Measurements from ENCODE around the gene SRRM2. TPM values are rescaled to one million over a fixed set of nuclear protein-coding genes. Genes with fewer than 3 reads are reported as not detected.

Gene SRRM2
- total RNA-seq, 2 donors from 2014 or later, result 476 to 541 TPM

- no peak for TF ChIP-seq CTCF (IDR thresholded peaks at IDR 0.05)
- Histone ChIP-seq H3K27ac (no peak overlapping the region), H3K9me3 (no peaks in the 10 kb centered on the region), H3K27me3 (replicated peaks; ENCODE audit: insufficient read depth) (no peaks in the 10 kb centered on the region), H3K36me3 (peaks cover 14% of the 10 kb centered on the region), H3K4me3 (no peak overlapping the region), H3K4me1 (ENCODE audit: control insufficient read depth in 1 of 2, low read depth in 2 of 2) (peaks cover 0 to 6% of the 10 kb centered on the region in 2 donors)
- ATAC-seq (ENCODE audit: insufficient number of reproducible peaks, low FRiP score, low read depth), result no peak
- no peak for DNase-seq (ENCODE audit: low spot score)
Observed at GRCh38 chr16:2712063-2712441, 40.4 kb upstream of the SRRM2 start.

- ATAC-seq (ENCODE audit: insufficient number of reproducible peaks, low FRiP score, low read depth) (no peak), DNase-seq (ENCODE audit: low spot score) (no peak)
- H3K9me3 ChIP-seq, result no peaks in the 10 kb centered on the region
- no peaks in the 10 kb centered on the region for H3K27me3 ChIP-seq (replicated peaks; ENCODE audit: insufficient read depth)
- peaks cover 0 to 6% of the 10 kb centered on the region in 2 donors for H3K4me1 ChIP-seq (ENCODE audit: control insufficient read depth in 1 of 2, low read depth in 2 of 2)
- peaks cover 11% of the 10 kb centered on the region for H3K36me3 ChIP-seq
- H3K27ac ChIP-seq, result no peak overlapping the region
- no peak for TF ChIP-seq CTCF (IDR thresholded peaks at IDR 0.05)
- H3K4me3 ChIP-seq, result no peak overlapping the region
Observed at GRCh38 chr16:2712546-2712945, 39.9 kb upstream of the SRRM2 start.

GRCh38 chr16:2713523-2713922 lies 38.9 kb upstream of the SRRM2 start:
- no peaks in the 10 kb centered on the region for H3K27me3 ChIP-seq (replicated peaks; ENCODE audit: insufficient read depth)
- ATAC-seq (ENCODE audit: insufficient number of reproducible peaks, low FRiP score, low read depth) (no peak), DNase-seq (ENCODE audit: low spot score) (no peak)
- peaks cover under 1% of the 10 kb centered on the region for H3K36me3 ChIP-seq
- H3K4me3 ChIP-seq, result no peak overlapping the region
- H3K9me3 ChIP-seq, result no peaks in the 10 kb centered on the region
- no peak for TF ChIP-seq CTCF (IDR thresholded peaks at IDR 0.05)
- H3K27ac ChIP-seq, result no peak overlapping the region
- H3K4me1 ChIP-seq (ENCODE audit: control insufficient read depth in 1 of 2, low read depth in 2 of 2), result peaks cover 0 to 6% of the 10 kb centered on the region in 2 donors

GRCh38 chr16:2713985-2714774 lies 38.3 kb upstream of the SRRM2 start:
- no peak for DNase-seq (ENCODE audit: low spot score)
- no peak overlapping the region for H3K4me3 ChIP-seq

GRCh38 chr16:2715064-2715463 lies 37.4 kb upstream of the SRRM2 start:
- ATAC-seq (ENCODE audit: insufficient number of reproducible peaks, low FRiP score, low read depth) (no peak), DNase-seq (ENCODE audit: low spot score) (no peak)
- TF ChIP-seq CTCF (IDR thresholded peaks at IDR 0.05), result no peak
- no peaks in the 10 kb centered on the region for H3K9me3 ChIP-seq
- no peaks in the 10 kb centered on the region for H3K27me3 ChIP-seq (replicated peaks; ENCODE audit: insufficient read depth)
- no peaks in the 10 kb centered on the region for H3K36me3 ChIP-seq
- no peak overlapping the region for H3K27ac ChIP-seq
- peaks cover 0 to 6% of the 10 kb centered on the region in 2 donors for H3K4me1 ChIP-seq (ENCODE audit: control insufficient read depth in 1 of 2, low read depth in 2 of 2)
- no peak overlapping the region for H3K4me3 ChIP-seq

More at GRCh38 chr16:2713985-2714774, 38.3 kb upstream of the SRRM2 start:
- no peaks in the 10 kb centered on the region for H3K36me3 ChIP-seq
- no peak for TF ChIP-seq CTCF (IDR thresholded peaks at IDR 0.05)
- no peak overlapping the region for H3K27ac ChIP-seq
- no peaks in the 10 kb centered on the region for H3K9me3 ChIP-seq
- no peak for ATAC-seq (ENCODE audit: insufficient number of reproducible peaks, low FRiP score, low read depth)
- peaks cover 0 to 6% of the 10 kb centered on the region in 2 donors for H3K4me1 ChIP-seq (ENCODE audit: control insufficient read depth in 1 of 2, low read depth in 2 of 2)
- H3K27me3 ChIP-seq (replicated peaks; ENCODE audit: insufficient read depth), result no peaks in the 10 kb centered on the region

All from thoracic aorta (tissue), 2 donors.